Measurements from ENCODE around the gene HASPIN.

DNA sequence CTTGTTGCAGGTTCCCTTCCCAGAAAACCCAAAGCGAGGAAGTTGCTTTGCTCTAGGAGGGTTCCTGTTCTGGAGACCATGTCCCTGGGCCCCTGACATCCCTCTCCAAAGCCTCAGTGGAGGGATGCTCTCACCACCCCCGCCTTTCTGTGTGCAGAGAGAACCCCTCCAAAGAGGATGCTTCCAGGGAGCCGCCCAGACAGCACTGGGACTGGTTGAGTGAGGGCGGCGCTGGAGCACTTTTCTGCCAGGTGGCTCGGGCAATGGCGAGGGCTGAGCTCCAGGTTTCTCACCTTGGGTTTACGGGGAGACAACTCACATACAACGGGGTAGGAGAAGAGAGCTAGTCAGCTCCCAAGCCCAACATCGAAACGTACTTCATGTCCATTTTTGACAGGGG is 47.8 kb upstream of the HASPIN start:
- TF ChIP-seq POLR2AphosphoS5 (IDR thresholded peaks at IDR 0.05; ENCODE audit: low read depth, low read length): no peak
- TF ChIP-seq POLR2A (IDR thresholded peaks at IDR 0.05; ENCODE audit: low read depth, low read length): no peak
- TF ChIP-seq SPI1 (IDR thresholded peaks at IDR 0.05; ENCODE audit: low read depth, low read length): no peak
- no peak for TF ChIP-seq PAX5 (IDR thresholded peaks at IDR 0.05; ENCODE audit: insufficient read depth, low read length, severe bottlenecking)
- TF ChIP-seq TAF1 (IDR thresholded peaks at IDR 0.05; ENCODE audit: low read depth, low read length): no peak
- TF ChIP-seq POU2F2 (IDR thresholded peaks at IDR 0.05; ENCODE audit: low read depth, low read length): no peak
